Adrenal gland (tissue), 5 donors: ENCODE results near the gene SNX5.

Experiments
- POLR2A ChIP-seq, 2 donors: fragments of 450-650 bp; IDR thresholded peaks; one replicate each; pipeline ENCODE4 v1.6.1; 2017; ENCODE audit warnings: antibody characterized with exemption in 2 of 2, mild to moderate bottlenecking in 2 of 2, moderate library complexity in 1 of 2
- TF ChIP-seq, protein P1 (sequence below), 6 experiments: fragments of 450-650 bp in 4 of 6; fragments of 200-600 bp in 2 of 6; sonication (generic) in 1 of 6; IDR thresholded peaks; 1 replicate in 5 of 6; 2 replicates in 1 of 6; pipeline versions ENCODE4 v1.5.1 to v1.8.0; 2016 to 2021; ENCODE audit warnings: antibody characterized with exemption in 6 of 6, mild to moderate bottlenecking in 2 of 6, moderate library complexity in 1 of 6
- donor health status: DM: no; HTN: no; CAD: no.

DNA sequence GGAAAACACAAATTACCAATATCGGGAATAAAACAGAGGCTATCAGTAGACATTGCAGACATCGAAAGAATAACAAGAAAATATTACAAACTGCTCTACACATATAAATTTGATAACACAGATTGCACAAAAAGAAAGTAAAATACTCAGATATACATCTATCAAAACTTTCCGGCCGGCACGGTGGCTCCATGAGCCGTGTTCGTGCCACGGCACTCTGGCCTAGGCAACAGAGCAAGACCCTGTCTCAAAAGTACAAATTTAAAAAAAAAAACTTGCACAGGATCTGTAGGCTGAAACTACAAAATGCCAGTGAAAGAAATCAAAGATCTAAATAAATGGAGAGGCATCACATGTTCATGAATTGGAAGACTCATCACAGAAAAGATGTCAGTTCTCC, 49.4 kb downstream of the SNX5 start:
- TF ChIP-seq, protein P1, sequence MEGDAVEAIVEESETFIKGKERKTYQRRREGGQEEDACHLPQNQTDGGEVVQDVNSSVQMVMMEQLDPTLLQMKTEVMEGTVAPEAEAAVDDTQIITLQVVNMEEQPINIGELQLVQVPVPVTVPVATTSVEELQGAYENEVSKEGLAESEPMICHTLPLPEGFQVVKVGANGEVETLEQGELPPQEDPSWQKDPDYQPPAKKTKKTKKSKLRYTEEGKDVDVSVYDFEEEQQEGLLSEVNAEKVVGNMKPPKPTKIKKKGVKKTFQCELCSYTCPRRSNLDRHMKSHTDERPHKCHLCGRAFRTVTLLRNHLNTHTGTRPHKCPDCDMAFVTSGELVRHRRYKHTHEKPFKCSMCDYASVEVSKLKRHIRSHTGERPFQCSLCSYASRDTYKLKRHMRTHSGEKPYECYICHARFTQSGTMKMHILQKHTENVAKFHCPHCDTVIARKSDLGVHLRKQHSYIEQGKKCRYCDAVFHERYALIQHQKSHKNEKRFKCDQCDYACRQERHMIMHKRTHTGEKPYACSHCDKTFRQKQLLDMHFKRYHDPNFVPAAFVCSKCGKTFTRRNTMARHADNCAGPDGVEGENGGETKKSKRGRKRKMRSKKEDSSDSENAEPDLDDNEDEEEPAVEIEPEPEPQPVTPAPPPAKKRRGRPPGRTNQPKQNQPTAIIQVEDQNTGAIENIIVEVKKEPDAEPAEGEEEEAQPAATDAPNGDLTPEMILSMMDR (IDR thresholded peaks at IDR 0.05) = no peak
- TF ChIP-seq POLR2A (IDR thresholded peaks at IDR 0.05) = no peak
